AML-193 (cell line): ENCODE data around the gene ALOXE3.

Experiments used
- DNase-seq, 2 experiments: peaks; one replicate each; lab custom pipeline; 2025; lab: John Stamatoyannopoulos, UW

ALOXE3 gene

GRCh38 chr17:8142158-8142886 lies 24.0 kb upstream of the ALOXE3 start:
- no peak for DNase-seq

GRCh38 chr17:8141741-8142140 lies 23.4 kb upstream of the ALOXE3 start:
- DNase-seq, result no peak

GRCh38 chr17:8141045-8141444 lies 22.7 kb upstream of the ALOXE3 start:
- DNase-seq, result no peak

GRCh38 chr17:8140065-8141029 lies 22.0 kb upstream of the ALOXE3 start:
- DNase-seq, result no peak

- peak; percentile 73 to 89 for DNase-seq
These were observed 20.5 kb upstream of the ALOXE3 start for GRCh38 chr17:8138672-8139371.

GRCh38 chr17:8138374-8138671 lies 20.0 kb upstream of the ALOXE3 start:
- DNase-seq, result no peak

- no peak for DNase-seq
These were observed 19.5 kb upstream of the ALOXE3 start for GRCh38 chr17:8137645-8138373.

GRCh38 chr17:8133941-8134340 lies 15.6 kb upstream of the ALOXE3 start:
- no peak for DNase-seq

- DNase-seq, result no peak
These were observed 15.1 kb upstream of the ALOXE3 start for GRCh38 chr17:8133399-8133798.

GRCh38 chr17:8131844-8132441 lies 13.6 kb upstream of the ALOXE3 start:
- no peak for DNase-seq

GRCh38 chr17:8128125-8128784 lies 9.9 kb upstream of the ALOXE3 start:
- no peak for DNase-seq

- DNase-seq, result no peak
These were observed 8.3 kb upstream of the ALOXE3 start for GRCh38 chr17:8126491-8127066.

GRCh38 chr17:8125947-8126490 lies 7.7 kb upstream of the ALOXE3 start:
- no peak for DNase-seq

- peak; percentile 31 to 33 for DNase-seq
These were observed 7.0 kb upstream of the ALOXE3 start for GRCh38 chr17:8125154-8125946.

- no peak for DNase-seq
These were observed 6.2 kb upstream of the ALOXE3 start for GRCh38 chr17:8124350-8125153.

GRCh38 chr17:8123695-8124349 lies 5.5 kb upstream of the ALOXE3 start, which contains the start of gene HES7:
TSS of gene HES7 (minus strand) at chr17:8124106. CDS start at chr17:8124084, 22 bp downstream.
- no peak for DNase-seq

- no peak for DNase-seq
These were observed 4.8 kb upstream of the ALOXE3 start for GRCh38 chr17:8122924-8123694.
